Measurements from ENCODE around the gene SNAPC3.
A peak's percentile ranks its signal among the peaks of the same experiment; 100 is the strongest.

The SNAPC3 gene

GRCh38 chr9:15492485-15493150 lies 69.9 kb downstream of the SNAPC3 start:
- no peak for DNase-seq (ENCODE audit: low spot score)

- no peak for DNase-seq (ENCODE audit: low spot score)
Measured at GRCh38 chr9:15498246-15498995, 75.7 kb downstream of the SNAPC3 start.

- DNase-seq (ENCODE audit: low spot score): no peak
Measured at GRCh38 chr9:15499139-15499538, 76.5 kb downstream of the SNAPC3 start.

DNA sequence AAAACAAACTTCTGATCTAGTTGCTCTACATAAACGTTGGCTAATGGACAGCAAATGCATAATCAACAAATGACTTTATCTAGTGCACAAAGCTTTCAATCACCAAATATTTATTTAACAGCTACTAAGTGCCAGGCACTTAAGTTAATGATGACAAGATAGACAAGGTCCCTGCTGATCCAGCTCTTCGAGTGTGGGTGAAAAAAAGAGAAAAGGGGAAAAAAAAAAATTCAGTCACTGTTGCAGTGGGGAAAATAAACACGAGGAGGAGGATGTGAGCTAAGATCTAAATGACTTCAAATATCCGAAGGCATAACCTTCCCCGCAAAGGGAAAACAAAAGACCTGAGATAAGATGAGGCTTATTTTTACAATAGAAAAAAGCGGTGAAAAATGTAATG lies 78.5 kb downstream of the SNAPC3 start:
- DNase-seq (ENCODE audit: low spot score): no peak

GRCh38 chr9:15501803-15502202 lies 79.1 kb downstream of the SNAPC3 start:
- no peak for DNase-seq (ENCODE audit: low spot score)

DNA sequence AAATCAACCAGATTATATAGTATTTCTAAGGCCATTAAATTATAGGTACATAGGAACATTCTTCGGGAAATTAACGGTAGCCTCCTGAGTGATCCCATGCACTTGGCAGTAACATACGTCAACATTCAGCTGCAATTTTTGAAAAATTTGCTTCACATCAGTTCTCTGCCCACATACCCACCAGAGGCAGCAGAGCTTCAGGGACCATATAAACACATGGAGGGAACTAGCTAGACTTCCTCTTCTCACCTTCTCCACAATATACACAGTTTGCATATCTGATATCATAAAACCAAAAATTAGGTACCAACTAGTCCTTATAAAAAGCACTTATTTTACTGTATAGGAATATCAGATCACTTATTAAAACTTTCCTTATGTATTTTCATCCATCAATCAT lies 83.2 kb downstream of the SNAPC3 start:
- DNase-seq (ENCODE audit: low spot score): no peak

DNA sequence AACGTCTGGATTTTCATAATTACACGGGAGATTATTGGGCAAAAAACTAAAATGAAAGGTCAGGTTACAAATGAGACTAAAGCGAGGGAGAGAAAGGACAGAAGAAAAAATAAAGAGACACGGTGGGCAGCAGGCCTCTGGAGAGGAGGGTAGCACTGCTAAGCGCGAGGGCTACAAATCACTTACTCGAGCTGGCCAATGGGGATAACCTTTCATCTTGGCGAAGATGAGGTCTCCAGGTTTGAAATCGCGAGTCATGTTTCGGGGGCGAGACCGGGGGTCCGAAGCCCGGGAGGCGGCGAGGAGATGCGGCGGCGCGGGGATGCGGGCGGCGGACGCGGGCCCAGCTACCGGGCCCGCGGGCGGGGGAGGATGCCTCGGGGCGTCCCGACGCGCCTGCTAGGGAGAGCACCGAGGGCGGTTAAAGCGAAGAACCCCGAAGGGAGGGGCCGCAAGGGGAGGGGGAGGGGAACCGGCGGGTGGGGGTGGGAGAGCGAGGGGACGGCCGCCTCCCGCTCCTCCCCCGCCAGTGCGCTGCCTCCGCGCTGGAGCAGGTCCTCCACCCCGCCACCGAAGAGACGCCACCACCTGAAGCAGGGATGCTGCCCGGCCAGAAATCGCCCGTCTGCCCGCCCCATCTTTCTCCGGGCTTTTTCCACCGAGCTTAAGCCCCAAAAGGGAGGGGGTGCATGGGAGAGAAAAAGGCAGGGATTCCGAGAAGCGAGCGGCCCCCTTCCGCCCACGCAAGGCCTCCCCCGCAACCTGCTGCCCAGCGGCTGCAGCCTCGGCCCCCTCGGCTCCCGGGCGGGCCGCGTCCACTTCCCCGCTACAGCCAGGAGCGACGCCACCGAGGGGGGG lies 87.5 kb downstream of the SNAPC3 start:
- DNase-seq (ENCODE audit: low spot score): peak; percentile 81

DNA sequence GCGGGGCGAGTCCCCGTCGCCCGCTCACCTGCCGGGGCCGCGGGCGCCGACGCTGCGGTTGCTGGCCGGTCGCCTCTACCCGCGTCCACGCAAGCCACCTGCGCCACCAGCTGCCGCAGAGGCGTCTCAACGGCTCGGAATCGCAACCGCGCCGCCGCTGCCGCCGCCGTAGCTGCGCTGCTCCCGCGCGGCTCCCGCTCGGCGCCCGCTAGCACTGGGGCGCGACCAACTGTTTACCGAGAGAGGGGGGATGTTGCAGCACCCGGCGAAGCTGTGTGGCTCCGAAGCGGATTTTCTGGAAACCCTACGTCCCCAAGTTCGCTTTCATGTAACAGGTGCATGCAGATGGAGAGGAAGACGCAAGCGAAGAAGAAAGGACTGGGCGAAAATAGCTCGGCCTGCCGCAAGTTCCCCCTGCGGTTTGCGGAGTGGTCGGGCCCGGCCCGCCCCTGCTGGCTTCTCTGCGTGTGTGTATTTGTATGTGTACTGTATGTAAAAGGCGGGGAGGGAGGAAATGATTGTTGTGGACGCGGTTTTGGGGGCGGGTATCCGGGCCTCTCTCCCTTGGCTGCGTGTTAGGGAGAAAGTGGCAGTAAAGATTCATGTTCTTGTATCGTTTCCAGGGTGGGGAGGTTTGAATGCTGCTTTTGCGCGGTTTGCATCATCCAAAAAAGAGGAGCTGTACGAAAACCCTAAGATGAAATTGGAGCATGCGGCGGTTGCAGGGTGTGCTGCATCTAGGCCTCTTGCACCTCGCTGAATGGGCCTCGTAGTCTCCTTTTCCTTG lies 88.3 kb downstream of the SNAPC3 start, which contains the start of gene PSIP1:
Gene PSIP1, minus strand, starts transcription at position 182 of the 787 bp plus-strand sequence. CDS start 782 bp downstream, outside the sequence.
- DNase-seq (ENCODE audit: low spot score): peak; percentile 91

All from GM03348 (cell line).